Fibroblast of lung (primary cell): ENCODE measurements around the gene PRDM8. TPM values are rescaled to one million over a fixed set of nuclear protein-coding genes. Genes with fewer than 3 reads are reported as not detected.
A peak's percentile ranks its signal among the peaks of the same experiment; 100 is the strongest.

Experiments
- DNase-seq, 2 donors: peaks; one replicate each; pipeline versions ENCODE4 v3.0.0 to v3.0.0-alpha.2; 2010; ENCODE audit warnings: low read depth in 2 of 2
- H2AFZ ChIP-seq: 2 replicates; pipeline ENCODE4 v1.5.1; 2012; ENCODE audit warnings: low read length, control low read depth, inconsistent platforms
- H3K27ac ChIP-seq: 2 replicates; pipeline ENCODE4 v1.5.1; 2011; ENCODE audit warnings: low read length, control low read depth; ENCODE audit not compliant: insufficient read depth
- H3K27me3 ChIP-seq: 2 replicates; pipeline ENCODE4 v1.5.1; 2011; ENCODE audit warnings: mild to moderate bottlenecking, low read length; ENCODE audit not compliant: control insufficient read depth, insufficient read depth
- H3K36me3 ChIP-seq: 2 replicates; pipeline ENCODE4 v1.5.1; 2011; ENCODE audit warnings: low read length; ENCODE audit not compliant: control insufficient read depth, insufficient read depth
- H3K4me1 ChIP-seq: 2 replicates; pipeline ENCODE4 v1.5.1; 2011; ENCODE audit warnings: low read length; ENCODE audit not compliant: control insufficient read depth, insufficient read depth; ENCODE audit errors: extremely low read depth
- H3K4me2 ChIP-seq: 2 replicates; pipeline ENCODE4 v1.5.1; 2011; ENCODE audit warnings: low read length, control low read depth; ENCODE audit not compliant: insufficient read depth; ENCODE audit errors: extremely low read depth
- H3K4me3 ChIP-seq, 4 experiments: fragments of 200-600 bp in 1 of 4; sonication (generic) in 1 of 4; replicated peaks in 1 of 4; 2 replicates each; pipeline ENCODE4 v1.5.1; 2011 to 2016; ENCODE audit warnings: low read length in 4 of 4, low read depth in 3 of 4, mild to moderate bottlenecking in 3 of 4, control low read depth in 2 of 4, inconsistent platforms in 1 of 4, mixed read lengths in 1 of 4; ENCODE audit not compliant: insufficient read depth in 1 of 4; ENCODE audit errors: control extremely low read depth in 1 of 4
- H3K79me2 ChIP-seq: 2 replicates; pipeline ENCODE4 v1.5.1; 2012; ENCODE audit warnings: mild to moderate bottlenecking, low read length, inconsistent platforms; ENCODE audit not compliant: control insufficient read depth, insufficient read depth
- H3K9ac ChIP-seq: 2 replicates; pipeline ENCODE4 v1.5.1; 2011; ENCODE audit warnings: mild to moderate bottlenecking, low read length, control low read depth; ENCODE audit not compliant: insufficient read depth
- H3K9me3 ChIP-seq: 2 replicates; pipeline ENCODE4 v1.5.1; 2012; ENCODE audit warnings: low read depth, low read length; ENCODE audit not compliant: control insufficient read depth, insufficient read depth
- H4K20me1 ChIP-seq: 2 replicates; pipeline ENCODE4 v1.5.1; 2011; ENCODE audit warnings: low read length; ENCODE audit not compliant: control insufficient read depth, insufficient read depth; ENCODE audit errors: extremely low read depth
- CTCF ChIP-seq, 2 donors: IDR thresholded peaks in 1 of 2; conservative IDR thresholded peaks in 1 of 2; 1 replicate in 1 of 2; 2 replicates in 1 of 2; pipeline ENCODE4 v1.5.1; 2011 to 2012; ENCODE audit warnings: low read length in 2 of 2, control low read depth in 1 of 2, inconsistent platforms in 1 of 2, low read depth in 1 of 2, mild to moderate bottlenecking in 1 of 2
- EZH2 ChIP-seq: IDR thresholded peaks from 2 replicates; pipeline ENCODE4 v1.5.1; 2012; ENCODE audit warnings: low read length, control low read depth, mild to moderate bottlenecking; ENCODE audit errors: missing control alignments
- polyA plus RNA-seq, 2 donors: library from polyadenylated mRNA; depleted of rRNA in 1 of 2; stranded (reverse) in 1 of 2; unstranded in 1 of 2; fragments of >200 nt; gene quantifications; 2 replicates each; pipeline ENCODE4 v1.2.1, GENCODE V29; 2011 to 2012; ENCODE audit warnings: missing spikeins in 1 of 2
- total RNA-seq: library from RNA; depleted of rRNA; stranded (reverse); fragments of >200 nt; gene quantifications from 2 replicates; pipeline ENCODE4 v1.2.1, GENCODE V29; 2014

The PRDM8 gene
- total and polyA plus RNA-seq, 2 donors (not counting 1 experiment from before 2014, with no cell fraction given) = 3.3 to 8.8 TPM

DNA sequence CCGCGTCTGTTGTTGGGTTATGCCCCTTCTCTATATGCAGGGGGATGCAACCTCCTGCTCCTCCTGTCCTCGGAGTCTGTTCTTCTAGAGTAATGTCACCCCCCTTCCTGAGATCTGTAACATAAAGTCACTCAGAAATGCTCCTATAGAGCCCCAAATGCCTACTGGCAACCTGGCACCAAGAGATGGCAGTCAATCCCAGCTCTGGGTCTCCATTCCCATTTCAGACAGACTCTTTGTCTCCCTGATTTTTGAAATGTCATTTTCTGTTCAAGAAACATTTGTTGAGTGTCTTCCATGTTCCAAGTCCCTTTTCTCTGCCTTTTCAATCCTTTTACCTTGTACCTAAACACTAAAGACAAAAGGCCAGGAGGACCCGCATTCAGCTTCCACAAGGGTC, 9.6 kb upstream of the PRDM8 start:
- DNase-seq = no peak
- Histone ChIP-seq H3K9ac (no peak overlapping the region), H3K4me1 (peaks cover 14% of the 10 kb centered on the region), H3K4me3 (no peak overlapping the region), H4K20me1 (no peaks in the 10 kb centered on the region), H3K79me2 (peaks cover 45% of the 10 kb centered on the region), H3K27me3 (no peaks in the 10 kb centered on the region), H3K36me3 (peaks cover 2% of the 10 kb centered on the region), H3K27ac (no peak overlapping the region), H2AFZ (no peak overlapping the region), H3K9me3 (no peaks in the 10 kb centered on the region), H3K4me2 (no peak overlapping the region)
- TF ChIP-seq CTCF (conservative IDR thresholded peaks at IDR 0.05 in 1 of 2, IDR thresholded peaks at IDR 0.05 in 1 of 2; ENCODE audit: low read depth in 1 of 2, low read length in 2 of 2) = no peak
- TF ChIP-seq EZH2 = no peak

DNA sequence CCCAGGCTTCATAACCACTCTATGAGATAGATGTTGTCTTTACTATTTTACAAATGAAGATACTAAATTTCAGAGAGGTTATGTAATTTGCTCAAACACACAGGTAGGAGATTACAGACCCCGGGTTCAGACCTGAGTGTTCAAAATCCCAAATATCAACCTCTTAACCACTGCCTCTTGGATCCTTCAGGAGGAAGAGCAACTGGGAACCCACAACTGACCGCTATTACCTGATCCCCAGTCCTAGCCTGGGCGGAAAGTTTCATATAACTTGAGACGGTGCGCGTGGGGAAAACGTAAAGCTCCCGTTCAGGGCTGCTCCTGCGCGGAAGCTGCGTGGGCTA, 8.9 kb upstream of the PRDM8 start:
- peak overlapping the region; percentile 27 for H2AFZ ChIP-seq
- H3K4me2 ChIP-seq = peak overlapping the region; percentile 96

GRCh38 chr4:80188801-80189458, 8.4 kb upstream of the PRDM8 start:
- Histone ChIP-seq H3K4me2 (peak overlapping the region; percentile 96), H4K20me1 (no peaks in the 10 kb centered on the region), H3K4me3 (peak overlapping the region in 2 of 4 experiments; percentile 3 to 40), H2AFZ (peak overlapping the region; percentile 27), H3K27ac (peak overlapping the region; percentile 54), H3K36me3 (peaks cover 2% of the 10 kb centered on the region), H3K4me1 (peaks cover 16% of the 10 kb centered on the region), H3K9me3 (no peaks in the 10 kb centered on the region), H3K27me3 (no peaks in the 10 kb centered on the region), H3K79me2 (peaks cover 45% of the 10 kb centered on the region), H3K9ac (no peak overlapping the region)
- no peak for TF ChIP-seq EZH2
- no peak for TF ChIP-seq CTCF (conservative IDR thresholded peaks at IDR 0.05 in 1 of 2, IDR thresholded peaks at IDR 0.05 in 1 of 2; ENCODE audit: low read depth in 1 of 2, low read length in 2 of 2)
- DNase-seq = no peak

More for the DNA sequence above, 8.9 kb upstream of the PRDM8 start:
- H3K27me3 ChIP-seq = no peaks in the 10 kb centered on the region
- peaks cover 45% of the 10 kb centered on the region for H3K79me2 ChIP-seq
- no peaks in the 10 kb centered on the region for H4K20me1 ChIP-seq
- TF ChIP-seq EZH2 = no peak
- no peak for TF ChIP-seq CTCF (conservative IDR thresholded peaks at IDR 0.05 in 1 of 2, IDR thresholded peaks at IDR 0.05 in 1 of 2; ENCODE audit: low read depth in 1 of 2, low read length in 2 of 2)
- H3K27ac ChIP-seq = no peak overlapping the region
- no peak overlapping the region for H3K9ac ChIP-seq
- H3K4me3 ChIP-seq = peak overlapping the region in 1 of 4 experiments; percentile 40
- peaks cover 15% of the 10 kb centered on the region for H3K4me1 ChIP-seq
- peaks cover 2% of the 10 kb centered on the region for H3K36me3 ChIP-seq
- no peaks in the 10 kb centered on the region for H3K9me3 ChIP-seq
- DNase-seq = no peak
